ENCODE results near the gene DGCR6.
"Not testable (repeated sequence)": the region's sequence is repeated elsewhere in the genome, so short reads cannot be mapped to it uniquely, and the experiment has no call there.

DGCR6 gene

GRCh38 chr22:18931905-18932652 is 26.0 kb downstream of the DGCR6 start:
- no peak for DNase-seq (ENCODE audit: low read depth)

GRCh38 chr22:18933914-18934313 is 27.8 kb downstream of the DGCR6 start:
- DNase-seq (ENCODE audit: low read depth): no peak

GRCh38 chr22:18934688-18935087 is 28.6 kb downstream of the DGCR6 start:
- DNase-seq (ENCODE audit: low read depth): not testable (repeated sequence)

GRCh38 chr22:18935889-18936529 is 29.9 kb downstream of the DGCR6 start, which contains the start of gene PRODH:
Gene PRODH, minus strand, starts transcription at chr22:18936293. Its CDS starts 6 bp downstream, at chr22:18936287.
- DNase-seq (ENCODE audit: low read depth): no peak

- not testable (repeated sequence) for DNase-seq (ENCODE audit: low read depth)
Observed at GRCh38 chr22:18938691-18939090, 32.6 kb downstream of the DGCR6 start.

GRCh38 chr22:18947105-18947504 is 41.0 kb downstream of the DGCR6 start:
- not testable (repeated sequence) for DNase-seq (ENCODE audit: low read depth)

GRCh38 chr22:18947905-18948304 is 41.8 kb downstream of the DGCR6 start:
- no peak for DNase-seq (ENCODE audit: low read depth)

- DNase-seq (ENCODE audit: low read depth): no peak
Observed at GRCh38 chr22:18950141-18950540, 44.0 kb downstream of the DGCR6 start.

- DNase-seq (ENCODE audit: low read depth): no peak
Observed at GRCh38 chr22:18952022-18952421, 45.9 kb downstream of the DGCR6 start.

- not testable (repeated sequence) for DNase-seq (ENCODE audit: low read depth)
Observed at GRCh38 chr22:18953128-18953527, 47.0 kb downstream of the DGCR6 start.

- DNase-seq (ENCODE audit: low read depth): peak; percentile 38
Observed at GRCh38 chr22:18954303-18954989, 48.3 kb downstream of the DGCR6 start.

- no peak for DNase-seq (ENCODE audit: low read depth)
Observed at GRCh38 chr22:18954990-18955571, 49.0 kb downstream of the DGCR6 start.

- no peak for DNase-seq (ENCODE audit: low read depth)
Observed at GRCh38 chr22:18955696-18956095, 49.6 kb downstream of the DGCR6 start.

- not testable (repeated sequence) for DNase-seq (ENCODE audit: low read depth)
Observed at GRCh38 chr22:18956121-18956895, 50.2 kb downstream of the DGCR6 start.

- DNase-seq (ENCODE audit: low read depth): not testable (repeated sequence)
Observed at GRCh38 chr22:18956956-18957355, 50.8 kb downstream of the DGCR6 start.

- not testable (repeated sequence) for DNase-seq (ENCODE audit: low read depth)
Observed at GRCh38 chr22:18957621-18958320, 51.7 kb downstream of the DGCR6 start.

GRCh38 chr22:18958321-18958705 is 52.2 kb downstream of the DGCR6 start:
- not testable (repeated sequence) for DNase-seq (ENCODE audit: low read depth)

- DNase-seq (ENCODE audit: low read depth): not testable (repeated sequence)
Observed at GRCh38 chr22:18958738-18959137, 52.6 kb downstream of the DGCR6 start.

GRCh38 chr22:18959266-18959665 is 53.1 kb downstream of the DGCR6 start:
- not testable (repeated sequence) for DNase-seq (ENCODE audit: low read depth)

- DNase-seq (ENCODE audit: low read depth): not testable (repeated sequence)
Observed at GRCh38 chr22:18959741-18960140, 53.6 kb downstream of the DGCR6 start.

Measured in stimulated activated CD8-positive, alpha-beta memory T cell treated with anti-CD3 and anti-CD28 coated beads, Interleukin-15, amount 100 ng/mL, for 24 hours (primary cell).